22Rv1 (cell line): Measurements from ENCODE around the gene CD86.

ENCODE experiments used
- H3K27ac ChIP-seq: fragments of 450-650 bp; 2 replicates; pipeline ENCODE4 v1.5.1; 2017
- CTCF ChIP-seq: fragments of 450-650 bp; IDR thresholded peaks from 2 replicates; pipeline ENCODE4 v1.5.1; 2017; ENCODE audit warnings: mild to moderate bottlenecking
- ZFX ChIP-seq: fragments of 450-650 bp; IDR thresholded peaks from 2 replicates; pipeline ENCODE4 v1.6.1; 2017; ENCODE audit warnings: antibody characterized with exemption, borderline replicate concordance

CD86 gene

DNA sequence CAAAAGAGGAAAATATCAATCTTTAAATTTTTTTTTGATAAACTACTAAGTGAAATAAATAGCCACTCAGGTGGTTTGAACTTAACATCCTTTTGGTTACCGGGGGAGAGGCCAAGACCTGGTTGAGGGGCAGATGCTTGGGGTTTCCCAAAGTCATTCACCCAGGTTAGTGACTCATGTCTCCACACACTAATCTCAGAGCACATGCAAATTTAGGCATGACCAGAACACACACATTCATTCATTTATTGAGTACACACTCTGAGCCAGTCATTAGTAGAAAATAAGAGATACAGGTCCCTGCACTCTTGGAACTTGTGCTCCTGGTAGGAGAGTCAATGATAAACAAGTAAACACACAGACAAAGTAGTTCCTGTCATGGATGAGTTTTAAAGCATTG, 40.4 kb upstream of the CD86 start:
- no peak for TF ChIP-seq CTCF
- TF ChIP-seq ZFX, result no peak
- H3K27ac ChIP-seq, result no peak overlapping the region

DNA sequence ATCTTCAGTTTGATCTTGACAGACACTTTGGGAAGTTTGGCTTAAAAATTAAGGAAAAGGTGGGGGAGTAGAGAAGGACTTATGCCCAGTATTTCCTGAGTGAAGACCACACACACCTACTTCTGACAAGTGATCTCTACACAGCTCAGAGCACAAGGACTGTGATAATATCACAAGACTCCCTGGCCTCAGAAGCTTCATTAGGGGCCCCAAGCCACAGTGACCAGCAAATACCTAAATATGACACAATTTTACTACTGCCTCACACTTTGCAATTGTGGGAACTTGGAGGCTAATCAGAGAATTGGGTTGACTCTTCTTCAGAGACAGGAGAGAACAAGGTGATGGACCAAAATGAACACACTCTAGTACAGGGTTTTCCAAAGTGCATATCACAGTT, 35.7 kb upstream of the CD86 start:
- no peak overlapping the region for H3K27ac ChIP-seq
- TF ChIP-seq ZFX, result no peak
- TF ChIP-seq CTCF, result no peak

DNA sequence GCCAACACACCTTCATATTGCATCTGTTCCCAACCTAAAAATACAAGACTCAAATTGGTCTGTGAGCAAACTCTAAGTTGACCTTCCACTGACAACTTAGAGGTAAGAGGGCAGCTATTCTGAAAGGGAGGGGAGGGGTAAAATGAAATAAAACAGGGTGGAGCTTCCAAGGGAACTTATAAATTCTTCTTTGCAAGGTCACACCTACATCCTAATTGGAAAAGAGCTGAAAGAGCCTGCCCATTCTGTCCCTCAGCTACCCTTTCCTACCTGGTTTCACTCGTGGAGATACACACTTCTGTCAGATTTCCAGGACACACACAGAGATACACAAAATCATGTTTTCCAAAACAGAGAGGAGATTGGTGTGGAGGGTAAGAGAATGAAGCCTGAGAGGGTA, 34.1 kb upstream of the CD86 start:
- peak overlapping the region; percentile 67; the same call in 1 of the 2 replicates for H3K27ac ChIP-seq
- no peak for TF ChIP-seq ZFX

- TF ChIP-seq CTCF, result no peak
- no peak for TF ChIP-seq ZFX
- peak within 1 kb of the TSS; percentile 67 for H3K27ac ChIP-seq
Measured at GRCh38 chr3:122021811-122022401, 33.3 kb upstream of the CD86 start, which contains the start of gene ILDR1. ILDR1 (minus strand) TSS chr3:122022247; CDS start chr3:122022077, 170 bp downstream.

DNA sequence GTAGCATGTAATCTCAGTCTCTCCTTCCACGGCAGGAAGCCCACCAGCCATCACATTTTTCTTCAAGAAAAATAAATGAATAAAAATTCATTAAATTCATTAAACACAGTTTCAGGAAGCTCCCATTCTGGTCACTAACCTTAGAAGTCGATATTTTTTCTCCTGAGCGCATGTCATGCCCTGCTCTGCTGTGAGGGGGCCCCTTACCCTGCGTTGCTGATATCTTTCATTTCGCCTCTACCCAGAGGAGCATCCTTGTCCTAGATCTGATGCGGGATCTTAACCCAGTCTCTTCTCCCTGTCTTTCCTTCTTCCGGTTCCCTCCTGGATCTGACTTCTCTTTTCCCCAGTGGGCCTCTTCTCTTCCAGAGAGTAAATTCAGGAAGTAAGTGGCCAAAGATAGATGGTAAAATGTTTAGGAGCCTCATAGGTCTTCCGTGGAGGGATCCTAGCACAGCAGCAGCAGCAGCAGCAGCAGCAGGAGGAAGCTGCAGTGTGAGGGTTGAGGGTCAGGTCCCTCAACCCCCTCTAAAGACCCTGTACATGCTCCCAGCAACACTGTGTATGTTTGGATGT, 31.7 kb upstream of the CD86 start:
- H3K27ac ChIP-seq, result no peak overlapping the region
- no peak for TF ChIP-seq ZFX
- TF ChIP-seq CTCF, result no peak

DNA sequence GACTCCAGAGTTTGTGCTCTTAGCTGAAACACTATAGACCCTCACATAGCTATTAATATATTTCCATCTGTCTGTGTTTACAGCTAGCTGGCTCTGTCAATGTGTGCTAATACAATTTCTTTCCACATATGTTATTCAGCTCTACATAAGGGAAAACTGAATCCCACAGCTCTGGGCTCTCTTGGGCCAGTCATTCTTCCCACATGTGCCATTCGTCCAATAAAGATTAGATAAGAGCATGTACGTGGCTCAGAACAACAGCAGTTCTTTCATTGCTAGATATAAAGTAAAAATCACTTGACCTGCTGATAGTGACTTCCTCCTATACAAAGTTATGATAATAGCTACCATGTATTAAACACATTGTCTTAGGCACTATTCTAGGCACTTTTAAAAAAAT, 30.4 kb upstream of the CD86 start:
- H3K27ac ChIP-seq, result no peak overlapping the region

GRCh38 chr3:122025296-122025695, 29.9 kb upstream of the CD86 start:
- H3K27ac ChIP-seq, result no peak overlapping the region
- no peak for TF ChIP-seq CTCF
- no peak for TF ChIP-seq ZFX

More for the DNA sequence above, 30.4 kb upstream of the CD86 start:
- TF ChIP-seq CTCF (no peak), ZFX (no peak)
